Stimulated activated CD4-positive, alpha-beta T cell treated with anti-CD3 and anti-CD28 coated beads, Interleukin-1b, Interleukin-23, amount 100 ng/mL, for 24 hours (primary cell): ENCODE measurements around the gene RPL22.
A peak's percentile ranks its signal among the peaks of the same experiment; 100 is the strongest.

Experiments
- DNase-seq, 4 experiments: peaks; one replicate each; pipeline ENCODE4 v3.0.0-alpha.2; 2020; ENCODE audit warnings: low read depth in 4 of 4, low spot score in 1 of 4

The RPL22 gene

GRCh38 chr1:6199298-6200187 lies at the start of gene RPL22:
Gene RPL22 (minus strand): TSS chr1:6199595. CDS start chr1:6199573, 22 bp downstream.
- DNase-seq = peak; percentile 92 to 99 (median 96)

- no peak for DNase-seq
Observed at GRCh38 chr1:6248161-6248776, 48.9 kb upstream of the RPL22 start.

- no peak for DNase-seq
Observed at GRCh38 chr1:6247651-6248050, 48.3 kb upstream of the RPL22 start.

GRCh38 chr1:6246497-6247467 lies 47.4 kb upstream of the RPL22 start:
- peak; percentile 64 to 76 (median 74) for DNase-seq

GRCh38 chr1:6245869-6246496 lies 46.6 kb upstream of the RPL22 start:
- DNase-seq = peak in 1 of 4 experiments; percentile 37

GRCh38 chr1:6245086-6245868 lies 45.9 kb upstream of the RPL22 start:
- DNase-seq = peak; percentile 55 to 76 (median 66)

- DNase-seq = no peak
Observed at GRCh38 chr1:6244401-6245049, 45.1 kb upstream of the RPL22 start.

GRCh38 chr1:6243993-6244392 lies 44.6 kb upstream of the RPL22 start, which contains the start of gene HES3:
Gene HES3 (plus strand): TSS chr1:6244179. CDS start chr1:6244366, 187 bp downstream.
- no peak for DNase-seq

- DNase-seq = no peak
Observed at GRCh38 chr1:6243053-6243834, 43.8 kb upstream of the RPL22 start.

- DNase-seq = no peak
Observed at GRCh38 chr1:6241887-6242740, 42.7 kb upstream of the RPL22 start.

GRCh38 chr1:6241107-6241886 lies 41.9 kb upstream of the RPL22 start:
- DNase-seq = no peak

GRCh38 chr1:6239950-6240768 lies 40.8 kb upstream of the RPL22 start:
- no peak for DNase-seq

- no peak for DNase-seq
Observed at GRCh38 chr1:6239213-6239752, 39.9 kb upstream of the RPL22 start.

GRCh38 chr1:6237093-6237492 lies 37.7 kb upstream of the RPL22 start:
- DNase-seq = no peak

- DNase-seq = no peak
Observed at GRCh38 chr1:6235296-6235677, 35.9 kb upstream of the RPL22 start.
